Stimulated activated CD8-positive, alpha-beta memory T cell treated with anti-CD3 and anti-CD28 coated beads, Interleukin-15, amount 100 ng/mL, for 1 hour (primary cell): ENCODE results near the gene TIAM2.
"Not testable (repeated sequence)": the region's sequence is repeated elsewhere in the genome, so short reads cannot be mapped to it uniquely, and the experiment has no call there.

Experiments
- DNase-seq: peaks from one replicate; pipeline ENCODE4 v3.0.0-alpha.2; 2020; ENCODE audit warnings: low read depth

TIAM2 gene

DNA sequence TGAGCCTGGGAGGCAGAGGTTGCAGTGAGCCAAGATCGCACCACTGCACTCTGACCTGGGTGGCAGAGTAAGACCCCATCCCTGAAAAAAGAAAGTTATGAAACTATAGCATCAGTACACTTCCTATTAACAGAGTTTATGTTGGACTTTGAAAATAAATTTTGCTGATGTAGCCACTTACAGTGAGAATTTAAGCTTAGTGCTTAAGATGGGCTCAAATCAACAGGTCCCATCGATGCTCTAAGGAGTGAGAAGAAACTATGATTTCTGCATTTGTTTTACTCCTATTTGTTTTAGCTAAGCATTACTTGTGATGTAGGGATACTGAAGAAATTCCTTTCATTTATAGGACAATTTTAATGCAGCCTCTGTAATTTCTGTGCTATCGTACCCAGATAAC is 175.4 kb downstream of the TIAM2 start:
- no peak for DNase-seq

- DNase-seq, result peak; percentile 41
Observed at GRCh38 chr6:155171109-155171746, 176.1 kb downstream of the TIAM2 start.

- no peak for DNase-seq
Observed at GRCh38 chr6:155171747-155172449, 176.8 kb downstream of the TIAM2 start.

GRCh38 chr6:155173488-155173887 is 178.4 kb downstream of the TIAM2 start:
- DNase-seq, result no peak

DNA sequence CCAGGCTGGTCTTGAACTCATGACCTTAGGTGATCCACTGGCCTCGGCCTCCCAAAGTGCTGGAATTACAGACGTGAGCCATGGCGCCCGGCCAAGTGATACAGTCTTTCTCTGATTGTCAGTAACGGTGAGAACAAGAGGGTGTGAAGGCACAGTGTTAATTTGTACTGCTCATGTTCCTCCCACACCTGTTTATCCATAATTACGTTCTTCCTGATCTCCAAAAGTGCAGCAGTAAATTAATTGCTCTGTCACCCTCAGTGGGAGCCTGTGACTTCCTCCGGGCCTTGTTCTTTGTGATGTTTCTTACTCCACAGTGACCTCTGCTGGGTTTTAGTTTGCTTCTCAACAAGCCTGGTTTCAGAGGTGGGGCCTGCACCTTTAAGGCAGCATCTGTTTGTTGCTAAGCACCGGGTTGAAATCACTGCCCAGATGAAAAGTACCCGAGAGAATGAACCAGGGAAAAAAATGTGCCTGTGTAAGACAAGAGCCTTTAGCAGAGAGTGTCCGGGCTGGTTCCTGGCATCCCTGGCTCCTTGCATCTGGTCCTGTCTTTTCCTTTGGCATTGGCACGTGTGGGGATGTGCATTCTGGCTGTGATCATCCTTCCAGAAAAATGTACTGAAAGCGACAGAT is 179.6 kb downstream of the TIAM2 start:
- peak; percentile 17 for DNase-seq

GRCh38 chr6:155177363-155177961 is 182.3 kb downstream of the TIAM2 start:
- peak; percentile 20 for DNase-seq

DNA sequence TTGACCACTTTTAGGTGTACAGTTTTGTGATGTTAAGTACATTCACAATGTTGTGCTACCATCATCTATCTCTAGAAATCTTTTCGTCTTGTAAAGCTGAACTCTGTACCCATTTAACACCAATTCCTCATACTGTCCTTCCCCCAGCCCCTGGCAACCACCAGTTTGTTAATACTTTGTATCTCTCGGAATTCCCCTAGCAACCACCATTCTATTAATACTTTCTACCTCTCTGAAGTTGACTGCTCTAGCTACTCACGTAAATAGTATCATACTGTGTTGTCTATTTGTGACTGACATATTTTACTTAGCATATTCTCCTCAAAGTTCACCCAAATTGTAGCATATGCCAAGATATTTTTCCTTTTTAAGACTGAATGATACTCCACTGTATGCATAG is 186.4 kb downstream of the TIAM2 start:
- DNase-seq, result no peak

DNA sequence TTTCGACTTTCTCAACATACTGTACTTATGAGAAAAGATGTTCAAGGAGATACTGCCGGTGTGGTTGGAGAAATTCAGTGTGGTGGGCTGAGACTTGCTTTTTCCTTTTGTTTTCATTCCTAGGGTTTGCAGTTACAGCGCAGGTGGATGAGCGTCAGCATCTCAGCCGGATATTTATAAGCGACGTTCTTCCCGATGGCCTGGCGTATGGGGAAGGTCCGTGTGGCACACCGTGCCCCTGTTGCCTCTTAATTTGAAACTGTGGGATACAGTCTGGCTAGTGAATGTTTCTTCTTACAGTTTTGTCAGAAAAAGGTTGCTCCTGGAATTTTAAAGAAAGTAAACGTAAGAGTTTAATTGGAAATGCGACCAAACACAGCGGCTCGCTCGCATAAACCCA is 187.0 kb downstream of the TIAM2 start:
- DNase-seq, result no peak

DNA sequence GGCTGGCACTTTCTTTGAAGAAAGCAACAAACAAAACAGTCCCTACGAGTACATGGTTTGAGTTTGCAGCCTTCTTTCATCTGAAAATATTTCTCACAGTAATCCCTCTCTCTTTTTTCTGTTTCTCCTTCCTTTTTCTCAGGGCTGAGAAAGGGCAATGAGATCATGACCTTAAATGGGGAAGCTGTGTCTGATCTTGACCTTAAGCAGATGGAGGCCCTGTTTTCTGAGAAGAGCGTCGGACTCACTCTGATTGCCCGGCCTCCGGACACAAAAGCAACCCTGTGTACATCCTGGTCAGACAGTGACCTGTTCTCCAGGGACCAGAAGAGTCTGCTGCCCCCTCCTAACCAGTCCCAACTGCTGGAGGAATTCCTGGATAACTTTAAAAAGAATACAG is 188.0 kb downstream of the TIAM2 start:
- no peak for DNase-seq

DNA sequence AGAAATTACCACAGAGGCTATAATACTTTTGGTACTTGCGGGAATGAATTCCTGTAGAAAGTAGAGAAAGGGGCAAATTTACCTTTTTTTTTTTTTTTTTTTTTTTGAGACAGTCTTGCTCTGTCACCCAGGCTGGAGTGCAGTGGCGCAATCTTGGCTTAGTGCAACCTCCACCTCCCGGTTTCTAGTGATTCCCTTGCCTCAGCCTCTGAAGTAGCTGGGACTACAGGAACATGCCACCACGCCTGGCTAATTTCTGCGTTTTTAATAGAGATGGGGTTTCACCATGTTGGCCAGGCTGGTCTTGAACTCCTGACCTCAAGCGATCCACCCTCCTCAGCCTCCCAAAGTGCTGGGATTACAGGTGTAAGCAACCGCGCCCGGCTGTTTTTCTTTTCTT is 189.9 kb downstream of the TIAM2 start:
- not testable (repeated sequence) for DNase-seq

GRCh38 chr6:155185544-155185943 is 190.4 kb downstream of the TIAM2 start:
- no peak for DNase-seq

DNA sequence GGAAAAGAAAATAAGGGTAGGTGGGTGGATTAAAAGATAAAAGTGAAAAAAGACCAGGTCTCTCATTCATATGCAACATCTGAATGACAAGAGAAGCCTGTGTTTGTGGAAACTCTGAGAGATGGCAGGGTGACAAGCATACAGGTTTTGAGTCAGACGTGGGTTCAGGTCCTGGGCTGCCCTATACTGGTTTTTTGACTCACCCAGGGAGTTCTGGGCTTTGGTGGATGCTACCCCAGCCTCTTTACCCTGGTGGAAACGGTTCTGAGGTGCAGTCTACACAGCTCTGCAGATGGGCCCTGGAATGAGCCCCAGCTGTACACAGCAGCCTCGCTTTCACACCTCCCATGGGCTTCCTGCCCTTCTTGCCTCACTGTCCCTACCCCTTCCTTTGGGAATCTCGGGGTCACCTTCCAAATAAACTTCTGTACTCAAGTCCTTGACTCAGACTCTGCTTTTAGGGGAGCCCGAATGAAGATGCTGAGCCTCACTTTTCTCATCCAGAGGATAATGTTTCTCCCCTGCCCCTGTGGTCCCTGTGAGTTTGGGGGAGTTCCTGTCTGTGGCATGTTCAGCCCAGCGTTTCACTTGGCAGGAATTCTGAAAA is 191.0 kb downstream of the TIAM2 start:
- DNase-seq, result no peak

DNA sequence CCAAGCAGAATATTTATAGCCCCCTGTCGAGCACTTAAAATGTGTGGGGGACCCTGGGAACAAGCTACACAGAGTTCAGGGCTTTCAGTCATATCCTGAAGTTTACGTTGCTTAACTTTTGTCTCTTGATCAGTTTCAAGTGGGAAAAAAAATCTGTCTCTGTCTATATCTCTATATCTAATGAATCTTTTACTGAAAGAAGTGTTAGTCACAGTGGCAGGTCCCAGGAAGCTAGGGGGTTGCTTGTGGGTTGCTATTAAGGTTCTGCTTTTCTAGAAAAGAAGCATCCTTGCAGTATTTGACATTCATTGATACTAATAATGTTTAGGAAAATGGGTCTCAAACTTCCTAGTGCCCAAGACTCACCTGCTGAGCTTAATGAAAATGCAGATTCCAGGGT is 192.0 kb downstream of the TIAM2 start:
- DNase-seq, result no peak

DNA sequence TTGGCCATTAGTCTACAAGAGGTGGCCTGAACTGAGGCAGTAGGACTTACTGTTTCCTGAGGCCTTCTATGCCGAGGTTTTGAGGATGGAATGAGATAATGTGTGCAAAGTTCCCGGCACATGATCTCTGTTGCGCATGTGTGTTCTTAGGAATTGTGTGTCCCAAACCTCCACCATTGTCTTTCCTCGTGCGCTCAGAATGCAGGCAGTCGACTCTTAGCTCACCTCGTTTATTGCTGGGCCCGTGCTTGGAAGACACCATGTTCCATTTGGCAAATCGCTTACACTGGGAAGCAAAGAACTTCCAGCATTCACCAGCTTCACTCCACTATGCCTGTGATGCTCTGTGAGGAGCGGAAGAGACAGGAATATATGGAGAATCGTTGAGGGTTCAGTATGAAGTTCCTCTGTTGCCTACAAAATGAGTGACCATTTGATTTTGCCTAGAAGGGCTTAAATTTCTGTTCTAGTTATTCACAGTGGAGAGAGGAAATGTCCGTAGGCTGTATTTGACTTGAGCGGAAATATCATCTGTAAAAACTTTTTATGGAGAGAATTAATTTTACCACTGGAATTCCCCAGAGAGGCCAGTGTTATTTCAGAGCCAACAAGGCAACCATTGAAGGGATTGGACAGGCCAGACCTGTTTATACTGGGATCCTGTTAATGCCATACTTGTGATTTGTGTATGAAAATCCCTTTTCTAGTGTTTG is 193.0 kb downstream of the TIAM2 start:
- DNase-seq, result no peak

DNA sequence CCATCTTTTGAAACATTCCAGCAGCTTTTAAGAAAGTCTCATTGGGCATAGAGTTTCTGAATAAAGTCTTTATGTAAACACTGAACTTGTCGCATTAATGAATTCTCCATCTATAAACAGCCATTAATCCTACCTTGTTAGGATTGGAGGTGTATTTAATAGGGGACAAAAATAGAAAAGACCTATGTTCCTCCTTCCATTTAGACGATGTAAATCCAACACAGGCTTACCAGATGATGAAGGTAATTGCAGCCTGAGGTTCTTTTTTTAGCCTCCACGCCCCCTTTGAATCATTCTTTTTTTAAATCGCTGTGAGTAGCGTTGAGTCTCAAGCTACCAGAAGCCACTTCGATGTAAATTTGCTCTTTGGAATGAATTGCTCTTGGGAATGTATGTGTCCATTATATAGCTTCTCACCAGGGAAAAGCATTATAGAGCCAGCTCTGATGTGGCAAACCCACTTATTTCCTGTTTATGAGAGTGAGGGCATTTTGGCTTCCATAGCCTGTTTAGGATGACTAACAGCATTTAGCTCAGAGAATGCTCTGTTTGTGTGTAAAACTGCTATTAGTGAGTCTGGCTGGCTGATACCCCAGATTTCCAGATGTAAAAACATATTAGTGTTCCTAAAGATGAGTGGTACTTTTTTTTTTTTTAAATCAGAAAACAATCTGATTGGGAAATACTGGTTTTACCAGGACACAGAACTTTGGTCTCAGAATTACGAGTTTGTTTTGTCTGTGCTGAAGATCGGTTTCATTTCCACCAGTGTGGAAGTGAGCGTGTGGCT is 193.8 kb downstream of the TIAM2 start:
- no peak for DNase-seq

- DNase-seq, result no peak
Observed at GRCh38 chr6:155190677-155191076, 195.6 kb downstream of the TIAM2 start.

DNA sequence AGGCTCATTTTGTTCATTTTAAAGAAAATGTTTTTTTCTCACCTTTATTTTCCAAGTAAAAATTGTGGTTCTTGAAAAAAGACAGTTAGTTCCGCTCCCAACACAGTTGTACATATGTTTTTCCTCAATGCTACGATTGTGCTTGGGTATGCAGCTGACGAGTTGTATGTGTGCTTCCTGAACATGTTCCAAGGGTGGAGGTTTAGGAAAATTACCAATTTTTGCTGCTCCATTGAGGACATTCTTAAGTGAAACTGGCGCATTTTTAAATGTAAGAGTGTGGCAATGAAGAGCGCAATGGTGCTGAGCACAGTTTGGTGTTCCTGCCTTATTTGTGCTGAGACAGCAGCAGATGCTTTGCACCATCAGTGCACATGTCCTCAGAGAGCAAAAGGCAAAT is 198.4 kb downstream of the TIAM2 start:
- DNase-seq, result no peak

DNA sequence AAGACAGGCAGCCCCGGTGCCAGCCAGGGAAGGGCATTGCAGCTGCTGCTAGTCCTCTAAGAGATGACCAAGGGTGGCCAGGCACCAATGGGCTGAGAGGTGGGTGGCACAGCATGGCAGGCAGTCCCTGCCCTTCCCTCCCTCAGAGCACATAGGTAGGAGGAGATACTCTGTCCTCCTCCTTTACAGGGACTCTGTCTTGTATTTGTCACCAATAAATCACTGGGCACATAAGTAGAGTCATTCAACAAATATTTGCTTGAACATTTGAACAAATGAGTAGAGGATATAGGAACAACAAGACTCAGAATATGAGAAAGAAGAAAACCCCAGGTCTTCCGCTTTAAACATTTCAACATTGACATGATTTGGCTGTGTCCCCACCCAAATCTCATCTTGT is 199.3 kb downstream of the TIAM2 start:
- DNase-seq, result no peak

- DNase-seq, result no peak
Observed at GRCh38 chr6:155195903-155196302, 200.8 kb downstream of the TIAM2 start.

DNA sequence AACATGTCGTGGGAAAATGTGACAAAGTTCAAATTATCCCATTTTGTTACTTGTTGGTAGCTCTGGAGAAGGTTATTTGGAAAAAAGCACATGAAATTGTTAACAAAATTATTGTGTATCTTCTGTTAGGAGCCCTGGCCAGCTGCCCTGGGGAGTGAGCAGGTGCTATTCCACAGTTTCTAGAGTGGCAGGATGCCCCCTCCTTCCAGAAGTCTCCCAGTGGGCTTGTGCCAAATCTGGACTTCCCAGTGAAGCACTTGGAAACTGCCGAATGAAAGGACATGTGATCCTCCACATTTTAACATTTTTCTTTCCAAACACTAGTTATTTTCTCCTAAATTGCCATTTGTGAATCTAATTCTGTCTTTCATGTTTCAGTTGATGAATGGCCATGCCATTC is 201.8 kb downstream of the TIAM2 start:
- DNase-seq, result no peak

GRCh38 chr6:155197932-155198331 is 202.8 kb downstream of the TIAM2 start:
- no peak for DNase-seq
